Measurements from ENCODE around the gene ADIRF.
"Not testable (repeated sequence)": the region's sequence is repeated elsewhere in the genome, so short reads cannot be mapped to it uniquely, and the experiment has no call there.

The ADIRF gene

DNA sequence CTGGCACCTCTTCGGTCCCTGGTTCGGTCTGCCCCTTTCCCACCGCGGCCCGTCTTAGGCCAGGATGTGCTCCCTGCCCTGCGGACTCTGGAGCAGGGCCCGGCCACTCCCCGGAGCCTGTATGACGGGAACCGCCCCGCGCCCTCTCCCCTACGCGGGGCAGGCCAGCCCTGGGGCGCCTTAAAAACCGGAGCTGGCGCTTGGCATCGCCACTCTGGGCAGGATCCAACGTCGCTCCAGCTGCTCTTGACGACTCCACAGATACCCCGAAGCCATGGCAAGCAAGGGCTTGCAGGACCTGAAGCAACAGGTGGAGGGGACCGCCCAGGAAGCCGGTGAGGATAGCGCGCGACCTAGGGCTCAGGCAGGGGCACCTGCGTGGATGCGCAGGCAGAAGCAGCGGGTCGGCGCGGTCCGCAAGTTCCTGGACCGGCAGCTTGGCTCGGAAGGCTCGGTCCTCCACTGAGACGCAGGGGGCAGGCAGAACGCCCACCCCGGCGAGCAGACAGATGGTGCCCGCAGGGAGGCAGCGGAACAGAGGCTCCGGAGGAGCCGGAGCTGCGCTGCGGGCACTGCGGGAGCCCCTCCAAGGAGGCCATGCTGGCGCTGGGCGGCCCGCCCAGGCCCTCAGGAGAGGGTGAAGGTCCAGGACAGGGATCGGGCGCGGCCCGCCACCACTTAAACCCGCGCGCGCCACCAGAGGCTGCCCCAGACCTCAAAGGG is at the start of gene ADIRF:
Gene ADIRF (plus strand): TSS at position 212 of the 723 bp plus-strand sequence. CDS start 63 bp downstream, at position 275.
- DNase-seq = no peak

DNA sequence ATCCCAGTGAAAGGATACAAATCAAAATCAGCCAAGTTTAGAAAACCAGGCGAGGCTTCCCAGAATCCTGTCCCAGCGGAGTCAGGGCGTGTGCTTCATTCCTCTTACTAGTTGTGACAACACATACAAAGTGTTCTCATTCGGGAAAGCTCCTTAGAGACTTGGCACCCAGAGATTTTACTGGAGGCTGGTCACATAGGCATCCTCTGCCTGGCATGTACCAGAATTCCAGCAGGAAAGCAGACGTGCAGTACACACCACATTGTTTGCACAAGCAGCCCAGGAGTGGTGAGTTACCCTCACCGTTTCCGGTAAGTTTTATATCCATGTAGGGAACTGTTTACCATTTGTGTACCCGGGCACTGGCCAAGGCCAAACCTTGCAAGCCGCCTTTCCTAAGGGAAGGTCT is 45.7 kb upstream of the ADIRF start:
- DNase-seq = no peak

DNA sequence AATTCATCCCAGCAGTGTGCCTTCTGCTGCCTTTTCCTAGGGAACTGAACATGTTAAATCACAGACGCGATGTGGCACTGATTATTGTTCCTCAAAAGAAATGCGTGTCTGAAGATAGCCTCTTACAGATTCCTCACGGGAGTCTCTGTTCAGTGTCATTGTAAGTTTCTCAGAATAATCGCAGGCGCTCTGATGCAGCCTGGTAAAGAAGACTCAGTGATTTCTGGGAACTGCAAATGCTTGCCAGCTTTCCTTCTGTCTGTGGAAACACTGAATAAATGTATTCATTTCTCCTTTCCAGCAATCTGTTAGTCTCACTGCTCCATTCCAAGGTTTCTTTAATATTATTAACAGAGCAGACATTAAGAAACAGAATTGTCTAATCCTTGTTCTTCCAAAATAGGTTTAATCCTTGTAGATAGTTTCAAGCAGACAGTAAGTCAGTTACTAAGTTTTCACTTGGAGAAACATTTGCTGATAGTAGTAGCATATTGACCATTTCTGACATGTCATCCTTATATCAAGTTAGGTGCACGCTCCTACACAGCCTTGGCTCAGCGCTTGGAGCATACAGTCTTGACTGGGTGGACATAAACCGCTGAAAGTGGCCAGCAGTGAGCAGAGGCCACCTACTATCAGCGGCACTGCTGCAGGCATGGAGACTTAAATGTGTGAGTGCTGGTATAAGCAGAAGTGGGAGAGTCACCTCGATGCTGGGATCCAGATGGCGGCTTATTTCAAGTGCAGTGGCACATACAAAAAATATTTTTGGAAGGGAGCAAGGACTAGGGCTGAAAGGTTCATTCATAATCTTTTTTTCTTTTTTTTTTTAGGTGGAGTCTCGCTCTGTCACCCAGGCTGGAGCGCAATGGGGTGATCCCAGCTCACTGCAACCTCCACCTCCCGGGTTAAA is 38.6 kb upstream of the ADIRF start:
- no peak for DNase-seq

DNA sequence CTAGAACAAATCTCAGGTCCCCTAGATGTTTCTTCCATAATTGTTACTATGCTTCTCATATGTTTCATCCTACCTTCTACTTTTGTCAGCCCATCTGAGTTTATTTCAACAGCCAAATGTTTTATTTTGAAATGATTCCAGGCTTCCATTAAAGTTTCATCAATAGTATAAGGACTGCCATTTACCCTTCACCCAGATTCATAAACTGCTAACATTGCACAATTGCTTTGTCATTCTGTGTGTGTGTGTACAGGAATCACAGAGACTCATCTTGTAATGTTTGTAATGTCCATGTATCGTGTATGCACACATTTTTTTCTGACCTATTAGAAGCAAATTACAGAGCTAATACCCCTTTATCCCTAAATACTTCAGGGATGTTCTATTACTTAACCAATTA is 36.4 kb upstream of the ADIRF start:
- no peak for DNase-seq

DNA sequence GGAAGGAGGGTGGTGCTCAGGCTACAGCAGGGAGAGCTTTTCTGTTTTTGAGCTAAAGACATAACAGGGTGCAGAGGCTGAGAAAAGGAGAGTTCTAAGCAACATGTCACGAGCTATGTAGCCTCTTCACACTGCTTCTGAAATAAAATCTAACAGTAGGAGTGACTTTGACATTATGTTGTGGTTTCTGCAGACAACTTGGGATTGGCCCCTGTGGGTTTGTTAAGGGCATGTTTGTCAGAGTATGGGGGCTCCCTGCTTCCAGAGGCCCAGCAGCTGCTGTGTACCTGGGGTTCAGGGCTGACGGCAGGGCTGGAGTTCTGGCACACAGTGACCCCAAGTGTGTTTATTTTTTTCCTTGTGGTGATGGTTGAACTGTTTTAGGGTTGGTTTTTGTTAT is 35.6 kb upstream of the ADIRF start:
- no peak for DNase-seq

DNA sequence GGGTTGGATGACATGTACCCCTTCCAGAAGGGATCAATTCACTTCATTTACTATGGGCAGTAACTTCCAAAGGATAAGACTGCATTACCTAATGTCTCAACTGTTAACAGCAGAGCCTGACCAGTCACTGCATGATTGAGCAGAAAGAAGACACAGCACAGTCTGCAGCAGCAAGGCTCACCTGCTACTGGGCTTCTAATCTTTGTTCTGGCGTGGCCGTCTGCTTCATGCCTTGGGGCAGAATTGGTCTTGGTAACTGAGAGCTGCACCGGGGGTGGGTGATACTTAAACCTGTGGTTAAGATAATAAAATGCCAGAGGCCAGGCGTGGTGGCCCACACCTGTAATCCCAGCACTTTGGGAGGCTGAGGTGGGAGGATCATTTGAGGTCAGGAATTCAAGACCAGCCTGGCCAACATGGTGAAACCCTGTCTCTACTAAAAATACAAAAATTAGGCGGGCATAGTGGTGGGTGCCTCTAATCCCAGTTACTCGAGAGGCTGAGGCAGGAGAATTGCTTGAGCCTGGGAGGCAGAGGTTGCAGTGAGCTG is 34.0 kb upstream of the ADIRF start:
- DNase-seq = not testable (repeated sequence)

DNA sequence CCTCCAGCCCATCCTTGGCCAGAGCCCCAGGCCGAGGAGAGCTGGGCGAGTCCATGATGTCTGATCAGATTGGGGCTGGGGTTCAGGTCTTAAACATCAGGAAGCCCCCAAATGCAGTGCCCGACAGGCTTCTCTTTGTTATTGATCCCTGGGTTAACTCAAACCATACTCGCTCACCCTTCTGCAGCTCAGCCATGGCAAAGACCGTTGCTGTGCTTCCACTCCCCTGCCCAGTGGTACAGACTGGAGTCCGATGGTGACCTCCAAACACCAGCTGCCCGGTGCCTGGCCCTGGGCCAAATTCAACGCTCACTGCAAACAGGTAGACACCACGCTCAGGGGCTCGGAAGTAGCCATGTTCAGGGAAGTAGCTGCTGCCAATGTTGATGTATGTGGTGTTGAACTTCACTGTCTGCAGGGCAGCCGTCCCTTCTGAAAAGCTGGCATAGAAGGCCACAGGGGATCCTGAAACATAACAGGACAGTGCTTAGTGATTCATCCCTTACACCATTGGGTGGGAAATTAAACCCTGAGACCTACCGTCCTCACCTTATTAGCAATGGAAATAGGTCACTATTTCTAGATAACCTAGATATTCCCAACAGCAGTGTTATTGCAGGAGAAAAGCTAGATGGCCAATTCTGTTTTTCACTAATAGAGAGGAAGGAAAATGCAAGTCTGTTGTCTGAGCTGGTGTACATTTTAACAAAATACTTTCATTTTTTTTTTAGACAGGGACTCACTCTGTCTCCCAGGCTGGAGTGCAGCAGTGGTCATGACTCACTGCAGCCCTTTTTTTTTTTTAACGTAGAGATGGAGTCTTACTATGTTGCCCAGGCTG is 31.4 kb upstream of the ADIRF start:
- no peak for DNase-seq

DNA sequence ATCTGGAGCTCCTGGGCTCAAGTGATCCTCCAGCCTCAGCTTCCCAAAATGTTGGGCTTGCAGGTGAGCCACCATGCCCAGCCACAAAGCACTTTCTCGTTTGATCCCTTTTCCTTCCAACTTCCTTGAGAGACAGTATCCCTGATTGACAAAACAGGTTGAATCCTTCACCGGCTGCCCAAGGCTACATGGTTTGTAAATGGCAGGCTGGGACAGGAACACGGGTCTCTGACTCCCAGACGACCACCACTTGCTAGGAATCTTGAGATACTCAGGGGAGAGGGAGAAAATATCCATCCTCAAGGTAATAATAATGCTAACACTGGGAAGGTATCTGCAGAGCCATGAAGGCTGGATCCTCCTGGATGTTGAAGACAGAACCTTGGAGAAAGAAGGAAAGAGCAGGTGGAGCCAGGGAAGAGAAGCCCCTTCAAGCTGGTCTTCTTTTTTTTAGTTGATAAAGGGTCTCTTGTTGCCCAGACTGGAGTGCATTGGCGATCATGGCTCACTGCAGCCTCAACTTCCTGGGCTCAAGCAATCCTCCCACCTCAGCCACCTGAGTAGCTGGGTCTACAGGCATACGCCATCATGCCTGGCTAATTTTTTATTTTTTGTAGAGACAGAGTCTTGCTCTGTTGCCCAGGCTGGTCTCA is 30.7 kb upstream of the ADIRF start:
- DNase-seq = no peak

DNA sequence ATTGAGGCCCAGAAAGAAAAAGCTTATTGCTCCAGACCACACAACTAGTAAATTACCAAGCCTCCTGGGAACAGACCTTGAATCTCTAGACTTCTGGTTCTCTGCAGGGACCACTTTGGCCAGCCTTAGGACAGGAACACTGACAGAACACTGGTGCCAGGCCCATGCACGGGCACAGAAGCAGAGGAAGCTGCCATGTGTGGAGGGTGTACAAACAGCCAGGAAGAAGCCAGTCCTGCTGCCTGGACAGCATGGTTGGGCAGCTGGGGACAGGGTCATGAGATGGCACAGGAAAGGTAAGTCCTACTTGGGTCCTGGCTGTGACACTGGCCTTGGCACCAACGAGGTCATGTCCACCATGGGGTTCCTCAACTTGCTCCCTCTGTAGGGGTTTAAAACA is 30.0 kb upstream of the ADIRF start:
- DNase-seq = no peak

DNA sequence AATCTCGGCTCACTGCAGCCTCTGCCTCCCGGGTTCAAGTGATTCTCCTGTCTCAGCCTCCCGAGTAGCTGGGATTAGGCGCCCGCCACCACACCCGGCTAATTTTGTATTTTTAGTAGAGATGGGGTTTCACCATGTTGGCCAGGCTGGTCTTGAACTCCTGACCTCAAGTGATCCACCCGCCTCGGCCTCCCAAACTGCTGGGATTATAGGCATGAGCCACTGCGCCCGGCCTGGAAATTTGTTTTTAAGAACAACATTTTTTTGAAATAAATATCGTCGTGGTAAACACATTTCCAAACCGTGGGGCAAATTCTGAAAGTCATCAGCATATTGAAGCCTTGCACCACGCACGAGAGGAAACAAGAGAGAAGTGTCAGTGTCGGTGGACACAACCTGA is 28.2 kb upstream of the ADIRF start:
- DNase-seq = not testable (repeated sequence)

DNA sequence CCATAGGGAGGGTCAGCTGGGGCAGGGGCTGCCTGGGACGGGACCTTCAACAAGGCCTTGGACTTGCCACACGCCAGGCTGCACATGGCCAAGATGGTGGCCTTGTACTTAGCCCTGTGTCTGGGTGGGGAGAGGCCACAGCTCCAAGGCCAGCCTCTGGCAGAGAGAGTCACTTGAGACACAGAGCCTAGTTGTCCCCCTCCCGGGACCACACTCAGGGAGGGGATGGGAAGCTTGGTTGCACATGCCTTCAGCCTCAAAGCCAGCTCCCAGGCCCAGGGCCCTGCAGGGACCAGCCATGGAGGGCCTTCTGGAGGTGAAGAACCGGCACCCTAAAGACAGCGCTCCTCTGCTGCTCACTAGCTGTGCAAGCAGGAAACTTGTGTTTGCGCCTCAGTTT is 27.6 kb upstream of the ADIRF start:
- no peak for DNase-seq

DNA sequence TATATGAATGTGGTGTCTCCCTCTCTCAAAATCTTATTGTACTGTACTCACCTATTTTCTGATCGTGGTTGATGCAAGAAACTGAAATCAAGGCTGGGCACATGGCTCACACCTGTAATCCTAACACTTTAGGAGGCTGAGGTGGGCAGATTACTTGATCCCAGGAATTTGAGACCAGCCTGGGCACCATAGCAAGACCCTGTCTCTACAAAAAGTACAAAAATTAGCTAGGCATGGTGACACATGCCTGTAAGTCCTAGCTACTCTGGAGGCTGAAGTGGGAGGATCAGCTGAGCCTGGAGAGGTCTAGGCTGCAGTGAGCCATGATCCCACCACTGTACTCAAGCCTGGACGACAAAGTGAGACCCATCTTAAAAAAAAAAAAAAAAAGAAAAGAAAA is 26.9 kb upstream of the ADIRF start:
- DNase-seq = no peak

DNA sequence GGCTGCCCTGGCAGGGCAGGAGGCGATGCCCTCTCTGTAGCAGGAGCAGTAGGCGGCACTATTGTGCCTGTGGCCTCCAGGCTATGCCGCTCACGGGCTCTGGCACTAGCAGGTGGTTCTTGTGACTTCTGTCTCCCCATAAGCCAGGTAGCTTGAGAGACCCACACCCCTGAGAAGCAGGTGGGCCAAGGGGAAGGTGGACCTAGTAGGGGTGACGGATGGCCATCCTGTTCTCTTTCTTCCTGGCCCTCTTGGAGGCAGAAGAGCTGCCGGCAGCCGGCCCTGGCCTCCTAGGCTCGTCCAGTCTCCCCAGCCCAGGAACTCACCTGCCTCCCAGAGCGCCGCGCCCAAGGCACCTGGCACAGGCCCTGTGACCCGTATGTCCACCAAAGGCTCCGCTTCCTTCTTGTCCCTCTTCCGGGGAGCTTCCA is 26.3 kb upstream of the ADIRF start:
- no peak for DNase-seq

DNA sequence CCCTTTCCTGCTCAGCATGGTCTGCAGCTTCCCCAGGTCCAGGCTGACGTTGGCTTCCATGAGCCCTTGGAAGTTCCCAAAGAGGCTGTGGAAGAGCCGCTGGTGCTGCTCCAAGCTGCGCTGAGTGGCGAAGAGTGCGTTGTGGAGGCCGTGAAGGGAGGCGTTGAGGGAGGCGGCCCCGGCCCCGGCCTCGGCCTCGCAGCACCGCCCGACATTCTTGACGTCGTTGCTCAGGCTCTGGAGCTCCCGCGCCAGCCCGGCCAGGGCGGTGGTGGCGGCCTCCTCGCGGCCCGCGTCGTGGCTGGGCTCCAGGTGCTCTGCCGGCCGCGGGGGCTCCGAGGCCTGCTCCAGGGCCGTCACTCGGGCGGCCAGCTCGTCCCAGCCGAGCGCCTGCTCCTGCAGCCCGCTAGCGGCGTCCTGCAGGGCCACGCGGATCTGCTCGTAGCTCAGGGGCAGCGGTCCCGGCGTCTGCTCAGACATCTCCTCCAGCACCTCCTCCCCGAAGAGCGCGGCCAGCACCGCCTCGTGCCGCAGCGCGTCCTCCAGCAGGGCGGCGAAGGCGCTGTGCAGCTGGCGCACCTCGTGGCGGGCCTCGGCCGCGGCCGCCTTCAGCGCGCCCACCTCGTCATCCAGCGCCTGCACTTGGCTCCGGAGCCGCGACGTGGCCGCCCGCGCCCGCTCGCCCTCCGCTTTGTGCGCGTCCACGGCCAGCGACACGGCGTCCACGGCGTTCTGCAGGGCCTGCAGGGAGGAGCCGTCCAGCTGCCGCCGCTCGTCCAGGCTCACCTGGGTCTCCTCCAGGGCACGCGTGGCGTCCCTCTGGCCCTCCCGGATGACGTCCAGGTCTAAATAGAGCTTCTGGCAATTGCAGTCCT is 25.6 kb upstream of the ADIRF start:
- no peak for DNase-seq

DNA sequence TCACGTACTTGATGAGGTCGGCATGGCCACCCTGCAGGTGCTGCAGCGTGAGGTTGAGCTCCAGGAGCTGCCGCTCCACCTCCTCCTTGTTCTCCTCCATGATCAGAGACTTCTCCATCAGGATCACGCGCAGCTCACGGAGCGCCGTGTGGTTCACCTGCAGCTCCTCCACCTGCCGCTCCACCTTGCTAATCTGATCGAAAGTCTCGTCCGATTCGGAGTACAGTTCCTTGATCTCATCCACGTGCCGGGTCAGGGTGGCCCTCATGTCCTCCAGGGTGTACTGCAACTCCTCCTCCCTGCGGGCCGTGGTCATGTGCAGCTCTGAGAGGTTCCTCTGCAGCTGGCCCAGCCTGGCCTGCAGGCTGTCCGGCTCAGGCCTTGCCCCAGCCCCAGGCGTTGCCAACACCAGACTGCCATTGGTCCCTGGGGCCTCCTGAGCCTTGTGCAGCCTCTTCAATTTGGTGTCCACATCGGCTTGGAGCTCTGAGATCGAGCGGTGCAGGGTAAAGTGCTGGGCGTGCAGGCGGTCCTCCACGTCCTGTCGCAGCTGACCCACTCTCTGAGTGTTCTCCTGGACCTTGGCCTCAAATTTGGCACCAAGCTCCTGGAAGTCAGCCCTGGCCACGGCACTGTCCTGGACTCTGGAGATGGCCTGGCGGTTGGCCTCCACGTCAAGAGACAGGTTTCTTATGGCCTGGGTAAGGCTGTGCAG is 24.8 kb upstream of the ADIRF start:
- no peak for DNase-seq

DNA sequence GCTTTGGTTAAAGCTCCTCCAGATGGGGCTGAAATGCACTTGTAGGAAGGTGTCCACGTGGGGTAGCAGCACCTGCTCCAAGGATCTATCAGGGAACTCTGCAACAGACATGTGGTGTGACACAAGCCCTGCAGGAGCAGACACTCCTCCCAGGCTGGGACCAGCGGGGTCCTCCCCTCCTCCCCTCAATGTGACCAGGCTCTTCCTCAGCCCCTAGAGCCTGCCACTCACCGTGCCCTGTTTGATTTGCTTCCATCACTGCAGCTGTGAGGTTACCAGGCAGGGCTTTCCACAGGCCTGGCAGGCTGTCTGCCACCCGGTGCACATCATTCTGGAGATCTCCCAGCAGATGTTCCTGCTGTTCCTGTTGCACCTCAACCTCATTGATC is 24.3 kb upstream of the ADIRF start:
- no peak for DNase-seq

DNA sequence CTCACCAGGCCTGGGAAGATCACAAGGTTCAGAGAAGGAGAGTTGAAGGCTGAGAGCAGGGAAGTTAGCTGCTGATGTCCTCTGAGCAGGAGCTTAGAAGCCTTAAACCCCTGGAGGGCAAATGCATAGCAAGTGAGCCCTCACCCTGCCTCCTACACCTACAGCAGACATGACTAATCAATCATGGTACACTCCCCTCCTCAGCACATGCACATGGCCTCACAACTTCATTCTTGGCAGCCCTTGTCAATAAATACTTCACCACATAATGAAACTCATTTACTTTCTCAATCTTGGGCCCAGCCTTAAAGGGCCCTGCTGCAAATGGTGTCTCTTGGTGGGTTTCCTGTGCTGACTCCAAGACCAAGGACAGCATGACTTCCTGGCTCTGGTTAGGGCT is 23.8 kb upstream of the ADIRF start:
- no peak for DNase-seq

DNA sequence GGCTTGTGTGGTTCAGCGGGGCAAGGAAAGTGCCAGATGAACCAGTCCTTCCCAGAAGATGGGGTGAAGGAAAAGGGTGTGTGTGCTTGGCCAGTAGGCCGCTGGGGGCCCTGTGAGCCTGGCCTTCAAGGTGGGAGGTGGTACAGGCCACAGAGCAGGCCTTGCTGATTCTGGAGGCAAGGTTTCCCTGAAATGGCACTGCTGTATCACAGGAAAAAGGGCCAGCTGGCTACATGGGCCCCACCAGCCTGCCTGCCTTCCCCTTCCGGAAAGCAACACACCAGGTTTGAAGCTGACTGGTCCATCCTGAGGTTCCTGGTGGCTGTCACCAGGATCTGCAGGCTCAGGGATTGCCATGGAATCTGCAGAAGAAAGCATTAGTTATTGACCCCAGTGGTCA is 23.4 kb upstream of the ADIRF start:
- no peak for DNase-seq

DNA sequence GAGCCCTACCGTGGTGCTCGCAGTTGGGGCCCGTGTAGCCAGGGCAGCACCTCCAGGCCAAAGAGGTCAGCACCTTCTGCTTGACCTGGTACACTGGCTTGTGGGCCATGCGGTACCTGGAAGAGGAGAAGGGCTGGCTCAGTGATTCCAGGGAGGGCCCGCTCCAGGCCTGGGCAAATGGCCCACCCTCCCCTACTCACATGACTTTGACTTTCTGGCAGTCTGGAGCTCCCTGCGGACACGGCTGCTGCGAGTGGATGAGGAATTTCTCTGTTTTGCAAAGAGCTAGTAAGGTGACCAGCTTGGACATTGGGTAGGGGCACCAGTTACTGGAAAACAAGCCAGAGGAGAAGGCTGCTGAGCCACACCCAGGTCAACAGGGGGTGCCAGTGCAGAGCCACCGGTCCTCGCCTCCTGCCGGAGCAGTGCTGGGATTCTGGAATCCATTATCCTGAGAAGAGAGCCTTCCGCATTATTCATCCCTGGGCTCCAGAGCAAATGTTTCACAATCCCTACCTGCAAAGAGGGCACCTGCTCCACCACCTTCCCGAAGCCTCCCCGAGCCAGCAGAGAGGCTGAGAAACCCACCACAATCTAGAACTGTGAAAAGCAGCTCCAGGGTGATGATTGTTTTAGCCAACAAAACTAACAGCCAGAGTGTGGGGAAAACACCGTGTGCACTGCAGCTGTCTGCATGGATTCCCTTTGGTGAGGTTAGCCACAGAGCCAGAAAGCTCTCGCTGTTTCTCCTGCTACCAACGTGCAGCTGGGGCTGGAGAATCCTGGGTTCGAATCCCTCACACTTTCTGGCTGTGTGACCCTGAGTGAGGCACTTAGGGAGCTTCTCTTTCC is 22.7 kb upstream of the ADIRF start:
- DNase-seq = no peak
